Transverse colon (tissue), 3 donors: ENCODE data around the gene POU1F1.

ENCODE experiments used
- POLR2A ChIP-seq: fragments of 450-650 bp; IDR thresholded peaks from one replicate; pipeline ENCODE4 v1.6.1; 2016; ENCODE audit warnings: antibody characterized with exemption, mild to moderate bottlenecking, moderate library complexity
- TF ChIP-seq, protein P1 (sequence below), 5 experiments: fragments of 200-600 bp in 3 of 5; fragments of 450-650 bp in 2 of 5; sonication (generic) in 3 of 5; IDR thresholded peaks; 1 replicate in 2 of 5; 2 replicates in 3 of 5; pipeline ENCODE4 v1.5.1; 2016 to 2017; ENCODE audit warnings: antibody characterized with exemption in 5 of 5, inconsistent platforms in 3 of 5, mild to moderate bottlenecking in 2 of 5, moderate library complexity in 1 of 5

DNA sequence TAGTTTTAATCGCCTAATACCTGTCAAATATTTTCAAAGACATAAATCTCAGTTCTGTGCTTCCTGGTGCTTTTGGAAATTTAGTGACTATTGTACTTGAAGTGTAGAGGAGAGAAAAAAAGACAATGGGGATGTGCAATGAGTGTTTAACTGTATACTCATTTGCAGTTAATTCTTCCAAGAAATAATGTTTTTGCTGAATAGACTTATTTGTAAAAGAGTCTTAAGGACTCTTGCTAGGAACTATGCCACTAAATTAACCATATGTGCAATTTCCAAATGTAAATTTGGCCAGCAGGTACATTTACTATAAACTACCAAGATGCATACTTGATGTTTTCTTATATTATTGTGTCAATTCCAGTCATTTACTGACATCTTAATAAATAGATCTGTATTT, 47.3 kb downstream of the POU1F1 start:
- TF ChIP-seq POLR2A, result no peak
- TF ChIP-seq, protein P1, sequence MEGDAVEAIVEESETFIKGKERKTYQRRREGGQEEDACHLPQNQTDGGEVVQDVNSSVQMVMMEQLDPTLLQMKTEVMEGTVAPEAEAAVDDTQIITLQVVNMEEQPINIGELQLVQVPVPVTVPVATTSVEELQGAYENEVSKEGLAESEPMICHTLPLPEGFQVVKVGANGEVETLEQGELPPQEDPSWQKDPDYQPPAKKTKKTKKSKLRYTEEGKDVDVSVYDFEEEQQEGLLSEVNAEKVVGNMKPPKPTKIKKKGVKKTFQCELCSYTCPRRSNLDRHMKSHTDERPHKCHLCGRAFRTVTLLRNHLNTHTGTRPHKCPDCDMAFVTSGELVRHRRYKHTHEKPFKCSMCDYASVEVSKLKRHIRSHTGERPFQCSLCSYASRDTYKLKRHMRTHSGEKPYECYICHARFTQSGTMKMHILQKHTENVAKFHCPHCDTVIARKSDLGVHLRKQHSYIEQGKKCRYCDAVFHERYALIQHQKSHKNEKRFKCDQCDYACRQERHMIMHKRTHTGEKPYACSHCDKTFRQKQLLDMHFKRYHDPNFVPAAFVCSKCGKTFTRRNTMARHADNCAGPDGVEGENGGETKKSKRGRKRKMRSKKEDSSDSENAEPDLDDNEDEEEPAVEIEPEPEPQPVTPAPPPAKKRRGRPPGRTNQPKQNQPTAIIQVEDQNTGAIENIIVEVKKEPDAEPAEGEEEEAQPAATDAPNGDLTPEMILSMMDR (IDR thresholded peaks at IDR 0.05), result no peak
